H1 (cell line): Measurements from ENCODE around the gene ASGR1. TPM values are rescaled to one million over a fixed set of nuclear protein-coding genes. Genes with fewer than 3 reads are reported as not detected.

ENCODE experiments used
- CTCF ChIA-PET: fragments of 300-600 bp; sonication (Branson Sonifier 250); formaldehyde crosslinking; loops from one replicate; lab custom pipeline; 2021; ENCODE audit not compliant: partially characterized antibody; lab: Charles Lee
- POLR2A ChIA-PET: fragments of 300-600 bp; sonication (Branson Sonifier 250); formaldehyde crosslinking; loops from one replicate; lab custom pipeline; 2021; ENCODE audit warnings: inconsistent platforms; ENCODE audit not compliant: partially characterized antibody; lab: Charles Lee
- DNase-seq, 2 experiments: peaks; one replicate each; pipeline versions ENCODE4 v3.0.0 to v3.0.0-alpha.2; 2010 to 2022; ENCODE audit warnings: low spot score in 2 of 2, low read depth in 1 of 2, mixed read lengths in 1 of 2
- FAIRE-seq: peaks from 2 replicates; lab custom pipeline; 2011; peaks lifted over from hg19 to GRCh38; lab: Jason Lieb, UNC
- H2AFZ ChIP-seq: 2 replicates; pipeline ENCODE4 v1.8.1; 2012; ENCODE audit warnings: low read length, inconsistent platforms
- H2AK5ac ChIP-seq: 2 replicates; pipeline ENCODE4 v1.6.1; 2013; ENCODE audit warnings: low read depth, low read length
- H2BK120ac ChIP-seq: replicated peaks from 2 replicates; pipeline ENCODE3; 2013; ENCODE audit warnings: low read depth, low read length, inconsistent platforms
- H2BK12ac ChIP-seq: 2 replicates; pipeline ENCODE4 v1.6.1; 2013; ENCODE audit warnings: low read depth, low read length
- H2BK15ac ChIP-seq: 2 replicates; pipeline ENCODE4 v1.6.1; 2013; ENCODE audit warnings: low read length
- H2BK20ac ChIP-seq: 2 replicates; pipeline ENCODE4 v1.6.1; 2013; ENCODE audit warnings: low read length
- H2BK5ac ChIP-seq: 2 replicates; pipeline ENCODE4 v1.6.1; 2013; ENCODE audit warnings: low read depth, low read length
- H3K14ac ChIP-seq: 2 replicates; pipeline ENCODE4 v1.6.1; 2013; ENCODE audit warnings: inconsistent platforms; ENCODE audit not compliant: insufficient read length
- H3K18ac ChIP-seq: 2 replicates; pipeline ENCODE4 v1.6.1; 2013; ENCODE audit warnings: low read length; ENCODE audit errors: extremely low read depth
- H3K23ac ChIP-seq: 2 replicates; pipeline ENCODE4 v1.6.1; 2013; ENCODE audit warnings: inconsistent platforms; ENCODE audit not compliant: insufficient read length
- H3K23me2 ChIP-seq: 2 replicates; pipeline ENCODE4 v1.6.1; 2013; ENCODE audit warnings: low read depth, low read length
- H3K27ac ChIP-seq: 2 replicates; pipeline ENCODE4 v1.6.1; 2011; ENCODE audit warnings: low read depth, low read length, inconsistent platforms
- H3K27me3 ChIP-seq, 4 experiments: replicated peaks in 1 of 4; 1 replicate in 1 of 4; 2 replicates in 3 of 4; pipeline versions ENCODE4 v1.6.1 to v1.8.1; 2011 to 2013; ENCODE audit warnings: low read length in 3 of 4, mild to moderate bottlenecking in 3 of 4, inconsistent platforms in 2 of 4, mixed read lengths in 2 of 4, moderate library complexity in 1 of 4; ENCODE audit not compliant: control insufficient read depth in 3 of 4, insufficient read depth in 3 of 4; ENCODE audit errors: extremely low read depth in 1 of 4
- H3K36me3 ChIP-seq, 4 experiments: 2 replicates each; pipeline versions ENCODE4 v1.6.1 to v1.8.1; 2011 to 2013; ENCODE audit warnings: mild to moderate bottlenecking in 4 of 4, low read length in 3 of 4, moderate library complexity in 2 of 4, control low read depth in 1 of 4, inconsistent platforms in 1 of 4; ENCODE audit not compliant: insufficient read depth in 4 of 4, control insufficient read depth in 2 of 4
- H3K4ac ChIP-seq: replicated peaks from 2 replicates; pipeline ENCODE3; 2013; ENCODE audit warnings: low read length, low read depth, mixed read lengths, inconsistent platforms; ENCODE audit not compliant: insufficient read length
- H3K4me1 ChIP-seq, 4 experiments: replicated peaks in 1 of 4; 1 replicate in 1 of 4; 2 replicates in 3 of 4; pipeline versions ENCODE4 v1.6.1 to v1.8.1; 2011 to 2013; ENCODE audit warnings: low read length in 3 of 4, inconsistent platforms in 2 of 4, mixed read lengths in 1 of 4; ENCODE audit not compliant: insufficient read depth in 4 of 4, control insufficient read depth in 3 of 4
- H3K4me2 ChIP-seq, 2 experiments: 2 replicates each; pipeline versions ENCODE4 v1.6.1 to v1.8.1; 2011 to 2013; ENCODE audit warnings: low read depth in 2 of 2, low read length in 2 of 2, control low read depth in 1 of 2, inconsistent platforms in 1 of 2, mild to moderate bottlenecking in 1 of 2; ENCODE audit not compliant: insufficient read depth in 1 of 2
- H3K4me3 ChIP-seq, 4 experiments: fragments of 200-600, 300-600 bp in 1 of 4; sonication (generic), shearing (Covaris generic), sonication (Bioruptor Twin) in 1 of 4; 2 replicates each; pipeline versions ENCODE4 v1.5.1 to v1.8.1; 2011 to 2016; ENCODE audit warnings: low read length in 4 of 4, low read depth in 3 of 4, control low read depth in 2 of 4, inconsistent platforms in 2 of 4, mild to moderate bottlenecking in 2 of 4, mixed read lengths in 1 of 4, moderate library complexity in 1 of 4; ENCODE audit not compliant: insufficient read depth in 2 of 4; ENCODE audit errors: extremely low read depth in 1 of 4
- H3K56ac ChIP-seq: replicated peaks from 2 replicates; pipeline ENCODE3; 2013; ENCODE audit warnings: low read depth, mild to moderate bottlenecking, mixed read lengths, low read length, inconsistent platforms; ENCODE audit not compliant: insufficient read length
- H3K79me1 ChIP-seq: 2 replicates; pipeline ENCODE4 v1.6.1; 2013; ENCODE audit warnings: low read depth, low read length, control low read depth
- H3K79me2 ChIP-seq, 2 experiments: 2 replicates each; pipeline versions ENCODE4 v1.6.1 to v1.8.1; 2012 to 2013; ENCODE audit warnings: low read length in 2 of 2, mild to moderate bottlenecking in 2 of 2, inconsistent platforms in 1 of 2; ENCODE audit not compliant: insufficient read depth in 2 of 2, control insufficient read depth in 1 of 2
- H3K9ac ChIP-seq, 4 experiments: replicated peaks in 1 of 4; 1 replicate in 1 of 4; 2 replicates in 3 of 4; pipeline versions ENCODE4 v1.6.1 to v1.8.1; 2011 to 2013; ENCODE audit warnings: low read depth in 3 of 4, low read length in 3 of 4, control low read depth in 2 of 4, mild to moderate bottlenecking in 2 of 4, moderate library complexity in 2 of 4, inconsistent platforms in 1 of 4; ENCODE audit errors: extremely low read depth in 1 of 4
- H3K9me3 ChIP-seq, 2 experiments: 2 replicates each; pipeline versions ENCODE4 v1.6.1 to v1.8.1; 2012 to 2013; ENCODE audit warnings: mild to moderate bottlenecking in 2 of 2, moderate library complexity in 2 of 2, control low read depth in 1 of 2, inconsistent platforms in 1 of 2, low read depth in 1 of 2, low read length in 1 of 2, mixed read lengths in 1 of 2; ENCODE audit not compliant: insufficient read depth in 2 of 2
- H4K20me1 ChIP-seq, 2 experiments: replicated peaks in 1 of 2; 2 replicates each; pipeline versions ENCODE3 to v1.8.1; 2011 to 2013; ENCODE audit warnings: inconsistent platforms in 2 of 2, low read length in 2 of 2, mild to moderate bottlenecking in 1 of 2; ENCODE audit not compliant: insufficient read depth in 2 of 2, control insufficient read depth in 1 of 2
- H4K5ac ChIP-seq: 2 replicates; pipeline ENCODE4 v1.6.1; 2013; ENCODE audit warnings: low read length, low read depth, mixed read lengths, inconsistent platforms; ENCODE audit not compliant: insufficient read length
- H4K8ac ChIP-seq: 2 replicates; pipeline ENCODE4 v1.8.0; 2013; ENCODE audit warnings: mild to moderate bottlenecking, moderate library complexity, low read length, inconsistent platforms; ENCODE audit not compliant: insufficient read depth; ENCODE audit errors: extremely low read depth
- H4K91ac ChIP-seq: replicated peaks from 2 replicates; pipeline ENCODE3; 2013; ENCODE audit warnings: low read length, mixed read lengths, inconsistent platforms; ENCODE audit not compliant: insufficient read length
- RNF2 ChIP-seq: fragments of 200-900, 300-1000 bp; sonication (generic); IDR thresholded peaks from 2 replicates; pipeline ENCODE4 v1.7.1; 2016; ENCODE audit warnings: borderline replicate concordance, low read depth, mild to moderate bottlenecking, antibody characterized with exemption, low read length; ENCODE audit not compliant: poor library complexity, severe bottlenecking; ENCODE audit errors: missing control alignments
- SP4 ChIP-seq: IDR thresholded peaks from 2 replicates; pipeline ENCODE4 v1.6.1; 2012; ENCODE audit warnings: low read length, inconsistent platforms
- WGBS, 2 experiments: shearing (Covaris generic) in 1 of 2; methylation state at CpG; one replicate each; pipeline versions ENCODE4 v1.1.6 to v1.1.7; 2013 to 2015; ENCODE audit warnings: low lambda C conversion rate in 2 of 2, mixed read lengths in 2 of 2, inconsistent platforms in 1 of 2, low coverage in 1 of 2, missing lambda C conversion rate in 1 of 2; ENCODE audit not compliant: insufficient replicate concordance in 2 of 2, insufficient coverage in 1 of 2, insufficient read length in 1 of 2; ENCODE audit errors: extremely low coverage in 1 of 2, missing lambda C conversion rate in 1 of 2; 5-methylcytosine and 5-hydroxymethylcytosine counted together
- polyA plus RNA-seq, 7 experiments: library from polyadenylated mRNA; depleted of rRNA in 3 of 7; stranded (reverse) in 5 of 7; unstranded in 2 of 7; fragments of >200 nt in 5 of 7; fragments of 200-250 nt in 2 of 7; gene quantifications; 1 replicate in 5 of 7; 2 replicates in 1 of 7; 4 replicates in 1 of 7; pipeline versions ENCODE4 v1.2.1 to v1.2.3, GENCODE V29; 2011 to 2013; ENCODE audit warnings: missing spikeins in 2 of 7, mixed read lengths in 2 of 7
- total RNA-seq: library from RNA; stranded (reverse); fragmentation: NEBNext Ultra II Directional; extraction: Animal tissue kit (Norgen Biotek cat#: 25700); gene quantifications from 2 replicates; pipeline ENCODE4 v1.2.1, GENCODE V29; 2021

ASGR1 gene
- total and polyA plus RNA-seq, 2 of the 8 experiments (the other 6 are each of a cell fraction or from before 2014, with no cell fraction given): 10.8 to 14.5 TPM

DNA sequence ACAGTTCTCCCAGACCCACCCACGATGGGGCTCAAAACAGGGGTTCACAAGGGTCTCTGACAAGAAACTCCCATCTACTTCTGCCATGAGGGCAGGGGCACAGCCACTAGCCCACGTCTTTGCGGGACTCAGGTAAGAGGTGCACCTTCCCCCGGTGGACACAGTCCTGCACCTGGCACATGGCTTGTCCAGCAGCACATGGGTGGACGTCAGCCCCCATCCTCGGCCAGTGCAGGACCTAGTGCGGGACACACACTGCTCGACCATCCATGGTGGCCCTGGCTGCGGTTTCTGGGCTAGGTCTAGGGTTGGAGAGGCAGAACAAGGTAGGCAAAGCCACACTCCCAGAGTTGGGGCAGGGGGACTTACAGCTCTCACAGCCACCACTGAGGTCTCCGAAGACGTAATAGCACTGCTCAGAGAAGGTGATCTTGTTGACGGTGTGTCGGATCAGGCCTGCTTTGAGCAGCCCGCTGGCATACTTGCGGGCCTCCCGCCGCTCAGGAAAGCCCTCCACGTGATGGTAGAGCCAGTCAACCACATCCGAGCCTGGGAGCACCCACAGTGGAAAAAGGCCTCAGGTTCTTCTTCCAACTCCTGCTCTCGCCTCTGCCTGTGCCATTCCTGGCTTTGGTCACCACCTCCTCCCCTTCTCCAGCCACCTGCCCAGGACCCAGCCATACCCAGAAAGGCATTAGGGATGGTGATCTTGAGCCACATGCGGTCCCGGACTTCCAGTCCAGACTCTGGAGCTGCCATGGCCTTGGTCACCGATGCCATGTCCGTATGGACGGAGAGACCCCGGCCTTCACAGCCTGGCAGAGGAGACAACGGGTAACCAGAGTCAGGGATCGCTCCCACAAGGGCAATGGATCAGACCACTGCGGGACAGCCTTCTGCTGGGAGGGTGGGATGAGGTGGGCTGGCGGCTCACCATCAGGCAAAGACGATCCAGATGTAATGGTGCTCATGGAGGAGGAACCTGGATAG is 47.8 kb upstream of the ASGR1 start:
- FAIRE-seq: no peak
- ChIA-PET CTCF (interaction anchor here (0.6 kb wide), 1 partner anchor 97 kb away, joined by 3 read pairs; no protein-coding TSS in a partner anchor), POLR2A (interaction anchor here (0.9 to 10.7 kb wide), 3 partner anchors 8 to 11 kb away, joined by 3 to 386 read pairs (median 3); partner anchors contain the start of genes DVL2, GABARAP and PHF23)
- H4K91ac ChIP-seq: no peak overlapping the region
- no peak overlapping the region for H4K8ac ChIP-seq
- H3K9ac ChIP-seq: no peak overlapping the region
- TF ChIP-seq RNF2: peak; percentile 3
- TF ChIP-seq SP4: no peak
- H4K20me1 ChIP-seq: peaks cover 13 to 47% of the 10 kb centered on the region in 2 experiments
- no peak overlapping the region for H4K5ac ChIP-seq
- no peak overlapping the region for H3K4me3 ChIP-seq
- peaks cover 27 to 75% (median 63%) of the 10 kb centered on the region in 4 experiments for H3K36me3 ChIP-seq
- no peak overlapping the region for H3K56ac ChIP-seq
- H3K79me1 ChIP-seq: peaks cover 7% of the 10 kb centered on the region
- H3K23ac ChIP-seq: no peak overlapping the region
- no peak overlapping the region for H2BK15ac ChIP-seq
- no peak overlapping the region for H3K27ac ChIP-seq
- no peak overlapping the region for H2BK12ac ChIP-seq
- H3K27me3 ChIP-seq: no peaks in the 10 kb centered on the region
- peaks cover 3 to 21% of the 10 kb centered on the region in 2 experiments for H3K79me2 ChIP-seq
- no peak overlapping the region for H2BK120ac ChIP-seq
- no peaks in the 10 kb centered on the region for H3K9me3 ChIP-seq
- DNase-seq: no peak
- H2BK5ac ChIP-seq: no peak overlapping the region
- no peak overlapping the region for H3K4ac ChIP-seq
- H2AK5ac ChIP-seq: no peak overlapping the region
- H3K18ac ChIP-seq: no peak overlapping the region
- no peaks in the 10 kb centered on the region; a peak in 1 of 7 replicates for H3K4me1 ChIP-seq
- no peak overlapping the region for H3K4me2 ChIP-seq
- 94% methylated on average over 31 of the region's 31 CpGs; no CpG with 5 or more reads in 1 of the 2 experiments for WGBS, 2 experiments
- no peaks in the 10 kb centered on the region for H3K23me2 ChIP-seq
- no peak overlapping the region for H2BK20ac ChIP-seq
- H2AFZ ChIP-seq: no peak overlapping the region
- H3K14ac ChIP-seq: no peak overlapping the region
